H1 (cell line): ENCODE measurements around the gene FAAH. TPM values are rescaled to one million over a fixed set of nuclear protein-coding genes. Genes with fewer than 3 reads are reported as not detected.
A peak's percentile ranks its signal among the peaks of the same experiment; 100 is the strongest.

Experiments used
- CTCF ChIA-PET: fragments of 300-600 bp; sonication (Branson Sonifier 250); formaldehyde crosslinking; loops from one replicate; lab custom pipeline; 2021; ENCODE audit not compliant: partially characterized antibody; lab: Charles Lee
- POLR2A ChIA-PET: fragments of 300-600 bp; sonication (Branson Sonifier 250); formaldehyde crosslinking; loops from one replicate; lab custom pipeline; 2021; ENCODE audit warnings: inconsistent platforms; ENCODE audit not compliant: partially characterized antibody; lab: Charles Lee
- DNase-seq, 2 experiments: peaks; one replicate each; pipeline versions ENCODE4 v3.0.0 to v3.0.0-alpha.2; 2010 to 2022; ENCODE audit warnings: low spot score in 2 of 2, low read depth in 1 of 2, mixed read lengths in 1 of 2
- FAIRE-seq: peaks from 2 replicates; lab custom pipeline; 2011; peaks lifted over from hg19 to GRCh38; lab: Jason Lieb, UNC
- H2AFZ ChIP-seq: 2 replicates; pipeline ENCODE4 v1.8.1; 2012; ENCODE audit warnings: low read length, inconsistent platforms
- H2AK5ac ChIP-seq: 2 replicates; pipeline ENCODE4 v1.6.1; 2013; ENCODE audit warnings: low read depth, low read length
- H2BK120ac ChIP-seq: replicated peaks from 2 replicates; pipeline ENCODE3; 2013; ENCODE audit warnings: low read depth, low read length, inconsistent platforms
- H2BK12ac ChIP-seq: 2 replicates; pipeline ENCODE4 v1.6.1; 2013; ENCODE audit warnings: low read depth, low read length
- H2BK15ac ChIP-seq: 2 replicates; pipeline ENCODE4 v1.6.1; 2013; ENCODE audit warnings: low read length
- H2BK20ac ChIP-seq: 2 replicates; pipeline ENCODE4 v1.6.1; 2013; ENCODE audit warnings: low read length
- H2BK5ac ChIP-seq: 2 replicates; pipeline ENCODE4 v1.6.1; 2013; ENCODE audit warnings: low read depth, low read length
- H3K14ac ChIP-seq: 2 replicates; pipeline ENCODE4 v1.6.1; 2013; ENCODE audit warnings: inconsistent platforms; ENCODE audit not compliant: insufficient read length
- H3K18ac ChIP-seq: 2 replicates; pipeline ENCODE4 v1.6.1; 2013; ENCODE audit warnings: low read length; ENCODE audit errors: extremely low read depth
- H3K23ac ChIP-seq: 2 replicates; pipeline ENCODE4 v1.6.1; 2013; ENCODE audit warnings: inconsistent platforms; ENCODE audit not compliant: insufficient read length
- H3K23me2 ChIP-seq: 2 replicates; pipeline ENCODE4 v1.6.1; 2013; ENCODE audit warnings: low read depth, low read length
- H3K27ac ChIP-seq: 2 replicates; pipeline ENCODE4 v1.6.1; 2011; ENCODE audit warnings: low read depth, low read length, inconsistent platforms
- H3K27me3 ChIP-seq, 4 experiments: replicated peaks in 1 of 4; 1 replicate in 1 of 4; 2 replicates in 3 of 4; pipeline versions ENCODE4 v1.6.1 to v1.8.1; 2011 to 2013; ENCODE audit warnings: low read length in 3 of 4, mild to moderate bottlenecking in 3 of 4, inconsistent platforms in 2 of 4, mixed read lengths in 2 of 4, moderate library complexity in 1 of 4; ENCODE audit not compliant: control insufficient read depth in 3 of 4, insufficient read depth in 3 of 4; ENCODE audit errors: extremely low read depth in 1 of 4
- H3K36me3 ChIP-seq, 4 experiments: 2 replicates each; pipeline versions ENCODE4 v1.6.1 to v1.8.1; 2011 to 2013; ENCODE audit warnings: mild to moderate bottlenecking in 4 of 4, low read length in 3 of 4, moderate library complexity in 2 of 4, control low read depth in 1 of 4, inconsistent platforms in 1 of 4; ENCODE audit not compliant: insufficient read depth in 4 of 4, control insufficient read depth in 2 of 4
- H3K4ac ChIP-seq: replicated peaks from 2 replicates; pipeline ENCODE3; 2013; ENCODE audit warnings: low read length, low read depth, mixed read lengths, inconsistent platforms; ENCODE audit not compliant: insufficient read length
- H3K4me1 ChIP-seq, 4 experiments: replicated peaks in 1 of 4; 1 replicate in 1 of 4; 2 replicates in 3 of 4; pipeline versions ENCODE4 v1.6.1 to v1.8.1; 2011 to 2013; ENCODE audit warnings: low read length in 3 of 4, inconsistent platforms in 2 of 4, mixed read lengths in 1 of 4; ENCODE audit not compliant: insufficient read depth in 4 of 4, control insufficient read depth in 3 of 4
- H3K4me2 ChIP-seq, 2 experiments: 2 replicates each; pipeline versions ENCODE4 v1.6.1 to v1.8.1; 2011 to 2013; ENCODE audit warnings: low read depth in 2 of 2, low read length in 2 of 2, control low read depth in 1 of 2, inconsistent platforms in 1 of 2, mild to moderate bottlenecking in 1 of 2; ENCODE audit not compliant: insufficient read depth in 1 of 2
- H3K4me3 ChIP-seq, 4 experiments: fragments of 200-600, 300-600 bp in 1 of 4; sonication (generic), shearing (Covaris generic), sonication (Bioruptor Twin) in 1 of 4; 2 replicates each; pipeline versions ENCODE4 v1.5.1 to v1.8.1; 2011 to 2016; ENCODE audit warnings: low read length in 4 of 4, low read depth in 3 of 4, control low read depth in 2 of 4, inconsistent platforms in 2 of 4, mild to moderate bottlenecking in 2 of 4, mixed read lengths in 1 of 4, moderate library complexity in 1 of 4; ENCODE audit not compliant: insufficient read depth in 2 of 4; ENCODE audit errors: extremely low read depth in 1 of 4
- H3K56ac ChIP-seq: replicated peaks from 2 replicates; pipeline ENCODE3; 2013; ENCODE audit warnings: low read depth, mild to moderate bottlenecking, mixed read lengths, low read length, inconsistent platforms; ENCODE audit not compliant: insufficient read length
- H3K79me1 ChIP-seq: 2 replicates; pipeline ENCODE4 v1.6.1; 2013; ENCODE audit warnings: low read depth, low read length, control low read depth
- H3K79me2 ChIP-seq, 2 experiments: 2 replicates each; pipeline versions ENCODE4 v1.6.1 to v1.8.1; 2012 to 2013; ENCODE audit warnings: low read length in 2 of 2, mild to moderate bottlenecking in 2 of 2, inconsistent platforms in 1 of 2; ENCODE audit not compliant: insufficient read depth in 2 of 2, control insufficient read depth in 1 of 2
- H3K9ac ChIP-seq, 4 experiments: replicated peaks in 1 of 4; 1 replicate in 1 of 4; 2 replicates in 3 of 4; pipeline versions ENCODE4 v1.6.1 to v1.8.1; 2011 to 2013; ENCODE audit warnings: low read depth in 3 of 4, low read length in 3 of 4, control low read depth in 2 of 4, mild to moderate bottlenecking in 2 of 4, moderate library complexity in 2 of 4, inconsistent platforms in 1 of 4; ENCODE audit errors: extremely low read depth in 1 of 4
- H3K9me3 ChIP-seq, 2 experiments: 2 replicates each; pipeline versions ENCODE4 v1.6.1 to v1.8.1; 2012 to 2013; ENCODE audit warnings: mild to moderate bottlenecking in 2 of 2, moderate library complexity in 2 of 2, control low read depth in 1 of 2, inconsistent platforms in 1 of 2, low read depth in 1 of 2, low read length in 1 of 2, mixed read lengths in 1 of 2; ENCODE audit not compliant: insufficient read depth in 2 of 2
- H4K20me1 ChIP-seq, 2 experiments: replicated peaks in 1 of 2; 2 replicates each; pipeline versions ENCODE3 to v1.8.1; 2011 to 2013; ENCODE audit warnings: inconsistent platforms in 2 of 2, low read length in 2 of 2, mild to moderate bottlenecking in 1 of 2; ENCODE audit not compliant: insufficient read depth in 2 of 2, control insufficient read depth in 1 of 2
- H4K5ac ChIP-seq: 2 replicates; pipeline ENCODE4 v1.6.1; 2013; ENCODE audit warnings: low read length, low read depth, mixed read lengths, inconsistent platforms; ENCODE audit not compliant: insufficient read length
- H4K8ac ChIP-seq: 2 replicates; pipeline ENCODE4 v1.8.0; 2013; ENCODE audit warnings: mild to moderate bottlenecking, moderate library complexity, low read length, inconsistent platforms; ENCODE audit not compliant: insufficient read depth; ENCODE audit errors: extremely low read depth
- H4K91ac ChIP-seq: replicated peaks from 2 replicates; pipeline ENCODE3; 2013; ENCODE audit warnings: low read length, mixed read lengths, inconsistent platforms; ENCODE audit not compliant: insufficient read length
- CBX5 ChIP-seq: fragments of 300-800, 300-1000 bp; sonication (generic); IDR thresholded peaks from 2 replicates; pipeline ENCODE4 v1.7.1; 2016; ENCODE audit warnings: antibody characterized with exemption, low read length, low read depth
- CTBP2 ChIP-seq: IDR thresholded peaks from 2 replicates; pipeline ENCODE4 v1.7.0; 2011; ENCODE audit warnings: borderline replicate concordance, mild to moderate bottlenecking, moderate library complexity, mixed read lengths, low read length; ENCODE audit not compliant: insufficient read depth, insufficient read length
- EZH2 ChIP-seq: fragments of 200-600 bp; sonication (generic); IDR thresholded peaks from 2 replicates; pipeline ENCODE4 v1.7.1; 2012; ENCODE audit warnings: low read depth, mild to moderate bottlenecking, moderate library complexity, low read length, inconsistent platforms; ENCODE audit not compliant: severe bottlenecking
- RNF2 ChIP-seq: fragments of 200-900, 300-1000 bp; sonication (generic); IDR thresholded peaks from 2 replicates; pipeline ENCODE4 v1.7.1; 2016; ENCODE audit warnings: borderline replicate concordance, low read depth, mild to moderate bottlenecking, antibody characterized with exemption, low read length; ENCODE audit not compliant: poor library complexity, severe bottlenecking; ENCODE audit errors: missing control alignments
- SUZ12 ChIP-seq: fragments of 200-600 bp; sonication (generic); IDR thresholded peaks from 2 replicates; pipeline ENCODE4 v1.6.1; 2012; ENCODE audit warnings: mild to moderate bottlenecking, inconsistent platforms, low read length, moderate library complexity, mixed read lengths
- WGBS, 2 experiments: shearing (Covaris generic) in 1 of 2; methylation state at CpG; one replicate each; pipeline versions ENCODE4 v1.1.6 to v1.1.7; 2013 to 2015; ENCODE audit warnings: low lambda C conversion rate in 2 of 2, mixed read lengths in 2 of 2, inconsistent platforms in 1 of 2, low coverage in 1 of 2, missing lambda C conversion rate in 1 of 2; ENCODE audit not compliant: insufficient replicate concordance in 2 of 2, insufficient coverage in 1 of 2, insufficient read length in 1 of 2; ENCODE audit errors: extremely low coverage in 1 of 2, missing lambda C conversion rate in 1 of 2; 5-methylcytosine and 5-hydroxymethylcytosine counted together
- polyA plus RNA-seq, 7 experiments: library from polyadenylated mRNA; depleted of rRNA in 3 of 7; stranded (reverse) in 5 of 7; unstranded in 2 of 7; fragments of >200 nt in 5 of 7; fragments of 200-250 nt in 2 of 7; gene quantifications; 1 replicate in 5 of 7; 2 replicates in 1 of 7; 4 replicates in 1 of 7; pipeline versions ENCODE4 v1.2.1 to v1.2.3, GENCODE V29; 2011 to 2013; ENCODE audit warnings: missing spikeins in 2 of 7, mixed read lengths in 2 of 7
- total RNA-seq: library from RNA; stranded (reverse); fragmentation: NEBNext Ultra II Directional; extraction: Animal tissue kit (Norgen Biotek cat#: 25700); gene quantifications from 2 replicates; pipeline ENCODE4 v1.2.1, GENCODE V29; 2021

FAAH gene
- total and polyA plus RNA-seq, 2 of the 8 experiments (the other 6 are each of a cell fraction or from before 2014, with no cell fraction given): 41.2 to 47.3 TPM

DNA sequence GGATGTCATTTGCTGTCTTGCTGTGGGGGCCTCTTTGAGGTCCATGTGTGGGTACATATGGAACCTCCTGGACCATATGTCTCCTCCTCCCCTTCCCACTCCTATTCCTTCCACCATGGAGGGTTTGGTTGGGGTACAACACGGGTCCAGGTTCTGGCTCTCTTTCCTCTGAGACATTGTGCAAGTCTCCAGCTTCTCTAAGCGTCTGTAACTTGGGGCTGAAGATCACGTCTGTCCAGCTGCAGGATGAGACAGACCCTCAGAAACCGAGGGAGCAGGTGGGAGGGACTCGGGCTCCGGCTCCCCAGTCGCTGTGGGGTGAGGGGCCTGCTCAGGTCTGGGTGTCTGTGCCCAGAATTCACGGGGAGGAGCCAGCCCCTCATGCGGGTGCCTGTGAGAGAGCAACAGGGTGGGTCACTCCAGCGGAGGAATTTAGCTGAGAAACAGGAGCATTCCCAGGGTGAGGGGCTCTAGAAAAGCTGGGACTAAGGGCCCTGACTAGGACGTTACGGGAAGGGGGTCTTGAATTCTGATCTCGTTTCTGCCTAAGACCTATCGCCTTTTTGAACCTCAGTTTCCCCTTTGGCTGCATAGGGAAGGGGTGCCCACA is 53.5 kb downstream of the FAAH start:
- Histone ChIP-seq H2AFZ (no peak overlapping the region), H2BK12ac (0 out of 2 replicates have a peak overlapping the region, but pooled peaks have one; percentile 43), H2AK5ac (no peak overlapping the region), H3K4ac (peak overlapping the region; percentile 70), H4K20me1 (peaks cover 6 to 9% of the 10 kb centered on the region in 2 experiments), H4K91ac (no peak overlapping the region), H3K36me3 (no peaks in the 10 kb centered on the region), H3K9ac (no peak overlapping the region), H3K23me2 (peaks cover 13% of the 10 kb centered on the region), H3K27ac (no peak overlapping the region), H3K79me2 (no peaks in the 10 kb centered on the region), H3K79me1 (no peaks in the 10 kb centered on the region), H3K4me2 (peak overlapping the region; percentile 90 to 99), H3K4me1 (peaks cover 8 to 29% (median 17%) of the 10 kb centered on the region in 4 experiments), H4K5ac (no peak overlapping the region), H2BK120ac (peak overlapping the region; percentile 58), H2BK15ac (peak overlapping the region; percentile 89), H3K23ac (no peak overlapping the region), H3K18ac (peak overlapping the region; percentile 62), H4K8ac (no peak overlapping the region; the same call in 1 of the 2 replicates), H2BK5ac (no peak overlapping the region; the same call in 1 of the 2 replicates), H3K14ac (no peak overlapping the region), H2BK20ac (peak overlapping the region; percentile 37; the same call in 1 of the 2 replicates), H3K56ac (no peak overlapping the region), H3K4me3 (peak overlapping the region; percentile 15 to 61 (median 54); a peak in 7 of 8 replicates), H3K9me3 (no peaks in the 10 kb centered on the region), H3K27me3 (peaks cover 52 to 64% (median 62%) of the 10 kb centered on the region in 4 experiments)
- WGBS, 2 experiments: 7% methylated on average over 14 of the region's 14 CpGs; no CpG with 5 or more reads in 1 of the 2 experiments
- ChIA-PET CTCF (interaction anchor here (0.7 to 20.4 kb wide), 41 partner anchors 10 to 354 kb away, joined by 3 to 497 read pairs (median 6); partner anchors contain the start of genes KNCN and MKNK1), POLR2A (interaction anchor here (1.0 to 3.9 kb wide), 9 partner anchors 12 to 85 kb away, joined by 3 to 20 read pairs (median 4); no protein-coding TSS in a partner anchor)
- peak in 1 of 2 experiments; percentile 62 for DNase-seq
- TF ChIP-seq CTBP2: no peak
- peak; percentile 66 for TF ChIP-seq EZH2
- no peak for TF ChIP-seq CBX5
- TF ChIP-seq SUZ12: peak; percentile 50; the same call in 1 of the 2 replicates
- TF ChIP-seq RNF2: peak; percentile 6
- FAIRE-seq: no peak
